Caco-2 (cell line): ENCODE results near the gene CFAP141. TPM values are rescaled to one million over a fixed set of nuclear protein-coding genes. Genes with fewer than 3 reads are reported as not detected.
A peak's percentile ranks its signal among the peaks of the same experiment; 100 is the strongest.

Experiments
- BruUV-seq: library from RNA; stranded (reverse); fragments of 400-500 nt; replicated peaks from 2 replicates; lab custom pipeline; 2021; lab: Mats Ljungman, UMichigan
- CTCF ChIA-PET: fragments of 300-600 bp; sonication (Branson Sonifier 250); formaldehyde crosslinking; loops from one replicate; lab custom pipeline; 2022; ENCODE audit warnings: antibody characterized with exemption; lab: Charles Lee
- POLR2A ChIA-PET: fragments of 300-600 bp; sonication (Branson Sonifier 250); formaldehyde crosslinking; loops from one replicate; lab custom pipeline; 2022; ENCODE audit warnings: antibody characterized with exemption; lab: Charles Lee
- DNase-seq, 2 experiments: peaks; one replicate each; pipeline versions ENCODE4 v3.0.0 to v3.0.0-alpha.2; 2020 to 2022
- H3K27me3 ChIP-seq: replicated peaks from 2 replicates; pipeline ENCODE4 v1.6.0; 2011; ENCODE audit warnings: low read length; ENCODE audit not compliant: control insufficient read depth, insufficient read depth
- H3K36me3 ChIP-seq: 2 replicates; pipeline ENCODE4 v1.5.1; 2011; ENCODE audit warnings: low read length; ENCODE audit not compliant: control insufficient read depth, insufficient read depth
- H3K4me1 ChIP-seq: fragments of 250-450 bp; sonication (Bioruptor Pico); 2 replicates; pipeline ENCODE4 v1.5.1; 2020; ENCODE audit warnings: mild to moderate bottlenecking
- H3K4me3 ChIP-seq: 2 replicates; pipeline ENCODE4 v1.5.1; 2011; ENCODE audit warnings: low read depth, mild to moderate bottlenecking, control low read depth, low read length
- H3K9me3 ChIP-seq: fragments of 250-450 bp; sonication (Bioruptor Pico); 2 replicates; pipeline ENCODE4 v1.5.1; 2020; ENCODE audit warnings: mild to moderate bottlenecking, moderate library complexity
- H3K27ac Mint-ChIP-seq: one replicate; pipeline ENCODE4 v1.8.0; 2022; ENCODE audit warnings: mixed read lengths; ENCODE audit not compliant: unreplicated experiment
- H3K27me3 Mint-ChIP-seq: one replicate; pipeline ENCODE4 v1.8.0; 2022; ENCODE audit warnings: mixed read lengths; ENCODE audit not compliant: insufficient read depth, unreplicated experiment
- H3K36me3 Mint-ChIP-seq: one replicate; pipeline ENCODE4 v1.8.0; 2022; ENCODE audit warnings: mild to moderate bottlenecking, mixed read lengths; ENCODE audit not compliant: insufficient read depth, unreplicated experiment
- H3K4me1 Mint-ChIP-seq: one replicate; pipeline ENCODE4 v1.8.0; 2022; ENCODE audit warnings: low read depth, mixed read lengths; ENCODE audit not compliant: unreplicated experiment
- H3K4me3 Mint-ChIP-seq: one replicate; pipeline ENCODE4 v1.8.0; 2022; ENCODE audit warnings: mild to moderate bottlenecking, moderate library complexity, mixed read lengths; ENCODE audit not compliant: unreplicated experiment
- H3K9me3 Mint-ChIP-seq: one replicate; pipeline ENCODE4 v1.8.0; 2022; ENCODE audit warnings: mixed read lengths; ENCODE audit not compliant: unreplicated experiment
- CTCF ChIP-seq, 2 experiments: fragments of 200-600 bp in 1 of 2; IDR thresholded peaks; 1 replicate in 1 of 2; 2 replicates in 1 of 2; pipeline versions ENCODE4 v1.5.1 to v1.8.0; 2011 to 2022; ENCODE audit warnings: antibody characterized with exemption in 1 of 2, control low read depth in 1 of 2, inconsistent platforms in 1 of 2, low read depth in 1 of 2, low read length in 1 of 2, mild to moderate bottlenecking in 1 of 2, moderate library complexity in 1 of 2; ENCODE audit not compliant: insufficient read depth in 1 of 2, severe bottlenecking in 1 of 2, unreplicated experiment in 1 of 2
- intact Hi-C: fragments of 100-400 bp; cut with micrococcal nuclease; formaldehyde crosslinking; loops from one replicate; pipeline ENCODE4 v1.10.0; 2022; ENCODE audit not compliant: unreplicated experiment
- microRNA-seq: library from miRNA; unstranded; fragments of <30 nt; microRNA quantifications from one replicate; pipeline ENCODE4 v1.2.0, GENCODE V29; 2022
- total RNA-seq: library from RNA; stranded (reverse); gene quantifications from 2 replicates; pipeline ENCODE4 v1.2.3, GENCODE V29; 2022

Gene CFAP141
- total RNA-seq, 1 experiment from 2014 or later, result not detected

- H3K27me3 Mint-ChIP-seq, result no peaks in the 10 kb centered on the region
- no peak for TF ChIP-seq CTCF (IDR thresholded peaks at IDR 0.05; ENCODE audit: insufficient read depth in 1 of 2, low read depth in 1 of 2, low read length in 1 of 2, severe bottlenecking in 1 of 2, unreplicated experiment in 1 of 2)
- no TSS peak for BruUV-seq
- no peaks in the 10 kb centered on the region; the same call in 1 of the 2 replicates for H3K36me3 ChIP-seq
- intact Hi-C loops, result no loop called here
- H3K36me3 Mint-ChIP-seq, result peaks cover 26% of the 10 kb centered on the region
- ChIA-PET CTCF (interaction anchor here (0.6 kb wide), 1 partner anchor 43 kb away, joined by 3 read pairs; no protein-coding TSS in a partner anchor), POLR2A (interaction anchor here (0.5 kb wide), 1 partner anchor 377 kb away, joined by 3 read pairs; no protein-coding TSS in a partner anchor)
- no peaks in the 10 kb centered on the region for H3K9me3 ChIP-seq
- H3K27ac Mint-ChIP-seq, result no peak overlapping the region
- H3K4me1 ChIP-seq, result no peaks in the 10 kb centered on the region
- H3K9me3 Mint-ChIP-seq, result no peaks in the 10 kb centered on the region
- no peak for DNase-seq
- H3K4me3 ChIP-seq, result no peak overlapping the region
- no peaks in the 10 kb centered on the region for H3K27me3 ChIP-seq
- H3K4me1 Mint-ChIP-seq, result peaks cover 7% of the 10 kb centered on the region
- no peak overlapping the region for H3K4me3 Mint-ChIP-seq
Measured at GRCh38 chr1:154151311-154151710, 54.8 kb downstream of the CFAP141 start.

Small RNA genes lying within 50 kb of the gene (microRNA-seq; reads per million reads assigned to microRNA genes)
- 4.1 reads per million, percentile 27 among the genes with 10 or more reads in this experiment for gene MIR190B

Other genes starting within 250 kb of the CFAP141 start
- gene CRTC2, start 247.7 kb downstream of the CFAP141 start, total RNA-seq, result 24.4 and 30.8 TPM in 2 replicates
- gene SLC39A1, start 242.8 kb downstream of the CFAP141 start, total RNA-seq, result 135 and 150 TPM in 2 replicates
- 9.0 and 9.8 TPM in 2 replicates for gene CREB3L4, start 238.4 kb downstream of the CFAP141 start, total RNA-seq
- gene JTB, start 228.7 kb downstream of the CFAP141 start, total RNA-seq, result 123 and 124 TPM in 2 replicates
- 77.4 and 79.3 TPM in 2 replicates for gene RAB13, start 220.0 kb downstream of the CFAP141 start, total RNA-seq
- gene RPS27, start 215.6 kb downstream of the CFAP141 start, total RNA-seq, result 2,648 and 2,676 TPM in 2 replicates
- gene NUP210L, start 51.3 kb downstream of the CFAP141 start, total RNA-seq, result 0.07 and 0.19 TPM in 2 replicates
- gene TPM3, start 14.2 kb downstream of the CFAP141 start, total RNA-seq, result 681 and 698 TPM in 2 replicates
- gene UBAP2L, start 14.6 kb upstream of the CFAP141 start, total RNA-seq, result 195 and 198 TPM in 2 replicates
- 135 and 138 TPM in 2 replicates for gene HAX1, start 66.3 kb upstream of the CFAP141 start, total RNA-seq
- 0.50 and 1.3 TPM in 2 replicates for gene AQP10, start 114.8 kb upstream of the CFAP141 start, total RNA-seq
- 10.5 and 10.6 TPM in 2 replicates for gene ATP8B2, start 119.2 kb upstream of the CFAP141 start, total RNA-seq
- 4.9 and 5.8 TPM in 2 replicates for gene IL6R, start 199.0 kb upstream of the CFAP141 start, total RNA-seq